ENCODE data around the gene PLEKHA7. TPM values are rescaled to one million over a fixed set of nuclear protein-coding genes. Genes with fewer than 3 reads are reported as not detected.

The PLEKHA7 gene
- total RNA-seq, 3 donors from 2014 or later, result 9.8 to 54.6 (median 36.7) TPM

DNA sequence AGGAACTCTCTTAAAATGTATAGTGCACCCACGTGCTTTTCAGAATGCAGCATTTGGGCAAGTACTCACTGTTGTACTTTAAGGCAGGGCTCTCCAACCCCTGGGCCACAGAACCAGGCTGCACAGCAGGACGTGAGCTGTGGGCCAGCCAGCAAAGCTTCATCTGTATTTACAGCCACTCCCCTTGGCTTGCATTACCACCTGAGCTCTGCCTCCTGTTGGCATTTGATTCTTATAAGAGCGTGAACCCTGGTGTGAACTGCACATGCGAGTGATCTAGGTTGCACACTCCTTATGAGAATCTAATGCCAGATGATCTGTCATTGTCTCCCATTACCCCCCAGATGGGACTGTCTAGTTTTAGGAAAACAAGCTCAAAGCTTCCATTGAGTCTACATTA, 272.7 kb downstream of the PLEKHA7 start:
- no peak for DNase-seq (ENCODE audit: low spot score in 2 of 2)
- Histone ChIP-seq H3K27ac (no peak overlapping the region), H3K9me3 (no peaks in the 10 kb centered on the region), H3K27me3 (no peaks in the 10 kb centered on the region), H3K4me3 (peak overlapping the region in 1 of 3 donors; percentile 44), H3K4me1 (peaks cover 0 to 20% of the 10 kb centered on the region in 2 donors), H3K36me3 (no peaks in the 10 kb centered on the region)
- intact Hi-C loops (cut with DNase I; ENCODE audit: low total_unique reads), result no loop called here
- TF ChIP-seq POLR2AphosphoS5 (IDR thresholded peaks at IDR 0.05) (no peak), POLR2A (IDR thresholded peaks at IDR 0.05) (no peak)
- TF ChIP-seq, protein P1, sequence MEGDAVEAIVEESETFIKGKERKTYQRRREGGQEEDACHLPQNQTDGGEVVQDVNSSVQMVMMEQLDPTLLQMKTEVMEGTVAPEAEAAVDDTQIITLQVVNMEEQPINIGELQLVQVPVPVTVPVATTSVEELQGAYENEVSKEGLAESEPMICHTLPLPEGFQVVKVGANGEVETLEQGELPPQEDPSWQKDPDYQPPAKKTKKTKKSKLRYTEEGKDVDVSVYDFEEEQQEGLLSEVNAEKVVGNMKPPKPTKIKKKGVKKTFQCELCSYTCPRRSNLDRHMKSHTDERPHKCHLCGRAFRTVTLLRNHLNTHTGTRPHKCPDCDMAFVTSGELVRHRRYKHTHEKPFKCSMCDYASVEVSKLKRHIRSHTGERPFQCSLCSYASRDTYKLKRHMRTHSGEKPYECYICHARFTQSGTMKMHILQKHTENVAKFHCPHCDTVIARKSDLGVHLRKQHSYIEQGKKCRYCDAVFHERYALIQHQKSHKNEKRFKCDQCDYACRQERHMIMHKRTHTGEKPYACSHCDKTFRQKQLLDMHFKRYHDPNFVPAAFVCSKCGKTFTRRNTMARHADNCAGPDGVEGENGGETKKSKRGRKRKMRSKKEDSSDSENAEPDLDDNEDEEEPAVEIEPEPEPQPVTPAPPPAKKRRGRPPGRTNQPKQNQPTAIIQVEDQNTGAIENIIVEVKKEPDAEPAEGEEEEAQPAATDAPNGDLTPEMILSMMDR (IDR thresholded peaks at IDR 0.05), result no peak

DNA sequence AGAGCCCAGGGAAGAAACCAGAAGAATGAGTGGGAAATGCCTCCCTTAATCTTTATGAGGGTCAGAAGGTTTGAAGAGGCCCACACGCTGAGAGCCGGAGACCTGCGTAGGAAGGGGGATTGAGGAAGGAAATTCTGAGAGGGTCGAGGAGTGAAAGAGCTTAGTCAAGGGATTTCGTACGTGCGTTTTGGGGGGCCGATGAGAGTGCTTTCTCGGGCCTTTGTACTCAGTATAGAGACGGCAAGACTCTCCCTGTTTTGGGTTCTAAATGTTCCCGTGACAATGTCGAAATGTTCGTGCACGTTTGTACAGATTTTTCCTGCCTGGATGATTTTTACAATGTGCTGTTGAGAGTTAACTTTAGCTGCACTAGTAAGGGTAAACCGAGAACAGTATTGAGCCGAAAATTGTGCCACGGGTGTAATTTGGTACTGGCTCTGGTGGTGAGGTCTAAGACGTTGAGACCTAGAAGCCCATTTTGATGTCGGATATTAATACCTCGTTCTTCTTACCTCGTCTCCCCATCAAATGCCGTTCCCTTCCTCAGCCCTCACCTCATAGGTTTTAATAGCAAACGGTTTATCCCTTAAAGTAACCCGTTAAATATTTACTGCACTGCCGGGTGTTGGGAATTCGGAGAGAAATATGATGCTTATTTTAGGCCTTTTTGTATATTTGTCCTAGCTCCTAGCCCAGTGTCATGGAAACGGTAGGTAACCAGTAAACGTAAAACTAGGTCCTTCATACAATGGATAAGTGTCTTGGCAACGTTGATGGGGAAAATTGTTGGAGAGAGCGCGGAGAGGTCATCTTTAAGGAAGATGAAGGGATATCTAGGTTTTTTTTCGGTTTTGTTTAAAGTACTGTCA, 275.0 kb downstream of the PLEKHA7 start:
- H3K4me3 ChIP-seq, result peak overlapping the region; percentile 64 to 79 (median 69)
- H3K4me1 ChIP-seq, result peaks cover 0 to 16% of the 10 kb centered on the region in 2 donors
- no peaks in the 10 kb centered on the region for H3K36me3 ChIP-seq
- no peaks in the 10 kb centered on the region for H3K27me3 ChIP-seq
- no peaks in the 10 kb centered on the region for H3K9me3 ChIP-seq
- TF ChIP-seq, protein P1 (IDR thresholded peaks at IDR 0.05), result no peak
- TF ChIP-seq POLR2AphosphoS5 (IDR thresholded peaks at IDR 0.05), result no peak
- no peak for TF ChIP-seq POLR2A (IDR thresholded peaks at IDR 0.05)
- DNase-seq (ENCODE audit: low spot score in 2 of 2), result no peak
- intact Hi-C loops (cut with DNase I; ENCODE audit: low total_unique reads), result no loop called here
- H3K27ac ChIP-seq, result peak overlapping the region; percentile 93 to 97

DNA sequence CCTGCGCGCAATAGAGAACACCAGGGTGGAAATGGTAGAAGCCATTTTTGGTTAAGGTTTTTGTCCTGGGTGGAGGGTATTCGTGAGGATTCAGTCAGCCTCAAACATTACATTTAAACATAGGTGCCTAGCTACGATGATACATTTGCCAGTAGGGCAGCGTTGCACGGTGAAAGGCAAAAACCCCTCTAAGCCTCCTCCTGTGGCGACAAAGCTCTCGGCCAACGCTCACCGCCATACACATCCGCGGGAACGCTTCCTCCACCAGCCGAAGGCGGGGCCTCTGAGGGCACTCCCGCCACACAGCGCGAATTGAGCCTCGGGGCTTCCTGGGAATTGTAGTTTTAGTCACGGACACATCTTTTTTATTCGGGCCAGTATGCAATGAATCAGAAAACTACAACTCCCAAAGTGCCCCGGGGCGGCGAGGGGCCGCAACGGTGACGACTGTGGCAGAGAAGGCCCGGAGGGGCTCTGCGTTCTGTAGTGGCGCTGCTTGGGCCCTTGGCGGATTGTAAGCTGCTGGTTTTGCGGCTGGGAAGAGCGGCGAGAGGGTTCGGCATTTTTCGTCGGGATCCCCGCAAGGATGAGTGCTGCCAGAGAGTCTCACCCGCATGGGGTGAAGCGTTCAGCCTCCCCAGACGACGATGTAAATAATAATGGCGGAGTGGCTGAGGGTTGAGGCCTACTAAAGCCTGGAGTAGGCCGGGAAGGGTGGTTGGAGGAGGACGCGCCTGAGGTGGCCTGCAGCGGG, 275.8 kb downstream of the PLEKHA7 start, which contains the start of gene C11orf58:
Gene C11orf58 (plus strand): TSS at position 455 of the 754 bp plus-strand sequence. CDS start 132 bp downstream, at position 587.
- no peaks in the 10 kb centered on the region for H3K27me3 ChIP-seq
- peak; percentile 98 to 99 for DNase-seq (ENCODE audit: low spot score in 2 of 2)
- H3K36me3 ChIP-seq, result no peaks in the 10 kb centered on the region
- H3K27ac ChIP-seq, result peak within 1 kb of the TSS; percentile 93 to 97
- H3K4me1 ChIP-seq, result peaks cover 0 to 13% of the 10 kb centered on the region in 2 donors
- intact Hi-C loops (cut with DNase I; ENCODE audit: low total_unique reads), result no loop called here
- H3K9me3 ChIP-seq, result no peaks in the 10 kb centered on the region
- H3K4me3 ChIP-seq, result peak within 1 kb of the TSS; percentile 64 to 79 (median 69)
- TF ChIP-seq, protein P1 (IDR thresholded peaks at IDR 0.05), result peak in 1 of 3 donors; percentile 9
- peak; percentile 93 to 98 (median 94) for TF ChIP-seq POLR2AphosphoS5 (IDR thresholded peaks at IDR 0.05)
- TF ChIP-seq POLR2A (IDR thresholded peaks at IDR 0.05), result peak; percentile 88

DNA sequence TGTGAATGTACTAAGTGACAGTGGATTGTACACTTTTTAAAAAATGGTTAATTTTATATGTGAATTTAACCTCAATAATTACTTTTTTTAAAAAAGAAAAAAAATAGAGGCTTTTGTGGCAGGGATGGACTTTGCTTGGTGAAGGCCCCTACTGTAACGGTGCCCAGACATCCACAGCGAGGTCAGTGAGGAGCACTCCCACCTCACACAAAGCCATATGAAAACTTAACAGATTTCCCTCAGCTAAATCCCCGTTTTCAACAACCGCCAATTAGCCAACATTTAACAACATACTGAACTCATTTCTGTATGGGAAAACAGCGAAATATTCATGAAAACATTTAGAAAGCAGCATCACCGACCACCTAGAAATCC, 276.4 kb downstream of the PLEKHA7 start:
- intact Hi-C loops (cut with DNase I; ENCODE audit: low total_unique reads), result no loop called here
- no peak for TF ChIP-seq POLR2A (IDR thresholded peaks at IDR 0.05)
- no peak for TF ChIP-seq POLR2AphosphoS5 (IDR thresholded peaks at IDR 0.05)
- TF ChIP-seq, protein P1 (IDR thresholded peaks at IDR 0.05), result no peak
- Histone ChIP-seq H3K36me3 (no peaks in the 10 kb centered on the region), H3K9me3 (no peaks in the 10 kb centered on the region), H3K4me1 (peaks cover 0 to 8% of the 10 kb centered on the region in 2 donors), H3K4me3 (peak overlapping the region; percentile 64 to 79 (median 69)), H3K27me3 (no peaks in the 10 kb centered on the region), H3K27ac (peak overlapping the region; percentile 93 to 97)
- DNase-seq (ENCODE audit: low spot score in 2 of 2), result no peak

Other genes with a start within 250 kb of the PLEKHA7 start
- 1,000 to 10,000 TPM; 1,829 to 3,143 (median 2,184) TPM for gene RPS13, start 63.3 kb upstream of the PLEKHA7 start, total RNA-seq
- 10 to 100 TPM; 81.0 to 86.3 (median 83.4) TPM for gene PIK3C2A, start 193.6 kb upstream of the PLEKHA7 start, total RNA-seq

Measured in breast epithelium (tissue), 4 donors.